Stimulated activated CD8-positive, alpha-beta memory T cell treated with anti-CD3 and anti-CD28 coated beads, Interleukin-4, amount 100 ng/mL, for 4 hours (primary cell): ENCODE measurements around the gene NLGN1.
"Not testable (repeated sequence)": the region's sequence is repeated elsewhere in the genome, so short reads cannot be mapped to it uniquely, and the experiment has no call there.

Experiments used
- DNase-seq, 2 donors: peaks; one replicate each; pipeline ENCODE4 v3.0.0-alpha.2; 2020; ENCODE audit warnings: low read depth in 2 of 2, low spot score in 1 of 2

Gene NLGN1

GRCh38 chr3:173429076-173429475 is 31.5 kb downstream of the NLGN1 start:
- DNase-seq, result no peak

DNA sequence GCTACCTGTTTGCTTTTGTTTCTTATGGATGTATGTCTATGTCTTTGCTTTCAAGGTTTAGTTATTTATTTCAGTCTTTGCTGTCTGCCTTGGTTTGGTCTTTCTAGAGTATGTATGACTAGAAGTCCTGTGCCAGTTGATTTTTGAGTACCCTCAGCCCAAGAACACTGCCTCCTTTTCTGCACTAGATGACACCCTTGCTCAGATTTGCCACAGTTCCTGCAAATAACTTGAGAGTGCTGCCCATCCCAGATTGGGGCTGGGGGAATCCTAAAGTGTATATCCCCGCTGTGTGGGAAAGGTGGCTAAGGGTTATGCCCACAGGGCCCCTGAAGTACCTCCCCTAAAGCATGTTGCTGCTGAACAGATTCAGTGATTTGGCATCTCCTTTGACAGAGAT is 32.0 kb downstream of the NLGN1 start:
- no peak for DNase-seq

GRCh38 chr3:173430576-173430975 is 33.0 kb downstream of the NLGN1 start:
- DNase-seq, result no peak

GRCh38 chr3:173439004-173439403 is 41.5 kb downstream of the NLGN1 start:
- DNase-seq, result no peak

GRCh38 chr3:173440514-173440913 is 43.0 kb downstream of the NLGN1 start:
- DNase-seq, result no peak

DNA sequence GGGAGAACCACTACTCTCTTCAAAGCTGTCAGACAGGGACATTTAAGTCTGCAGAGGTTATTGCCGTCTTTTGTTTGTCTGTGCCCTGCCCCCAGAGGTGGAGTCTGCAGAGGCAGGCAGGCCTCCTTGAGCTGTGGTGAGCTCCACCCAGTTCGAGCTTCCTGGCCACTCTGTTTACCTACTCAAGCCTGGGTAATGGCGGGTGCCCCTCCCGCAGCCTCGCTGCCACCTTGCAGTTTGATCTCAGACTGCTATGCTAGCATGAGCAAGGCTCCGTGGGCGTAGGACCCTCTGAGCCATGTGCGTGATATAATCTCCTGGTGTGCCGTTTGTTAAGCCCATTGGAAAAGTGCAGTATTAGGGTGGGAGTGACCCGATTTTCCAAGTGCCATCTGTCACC is 54.0 kb downstream of the NLGN1 start:
- not testable (repeated sequence) for DNase-seq

DNA sequence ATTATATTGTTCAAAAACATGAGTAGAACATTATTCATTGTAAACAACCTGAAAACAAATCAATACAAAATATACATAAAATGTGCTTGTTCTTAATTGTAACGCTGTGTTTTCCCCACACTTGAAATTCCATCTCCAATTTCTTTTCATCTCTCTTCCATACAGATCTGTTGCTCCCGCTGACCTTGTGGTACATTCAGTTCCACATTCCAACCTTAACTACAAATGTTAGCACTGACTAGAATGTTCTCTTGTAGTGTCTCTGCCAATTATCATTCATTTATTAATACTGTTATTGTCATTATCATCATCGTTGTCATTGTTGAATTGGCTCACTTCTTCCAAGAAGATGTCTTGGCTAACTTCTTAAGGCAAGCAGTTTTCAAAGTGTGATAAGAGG is 65.7 kb downstream of the NLGN1 start:
- no peak for DNase-seq

DNA sequence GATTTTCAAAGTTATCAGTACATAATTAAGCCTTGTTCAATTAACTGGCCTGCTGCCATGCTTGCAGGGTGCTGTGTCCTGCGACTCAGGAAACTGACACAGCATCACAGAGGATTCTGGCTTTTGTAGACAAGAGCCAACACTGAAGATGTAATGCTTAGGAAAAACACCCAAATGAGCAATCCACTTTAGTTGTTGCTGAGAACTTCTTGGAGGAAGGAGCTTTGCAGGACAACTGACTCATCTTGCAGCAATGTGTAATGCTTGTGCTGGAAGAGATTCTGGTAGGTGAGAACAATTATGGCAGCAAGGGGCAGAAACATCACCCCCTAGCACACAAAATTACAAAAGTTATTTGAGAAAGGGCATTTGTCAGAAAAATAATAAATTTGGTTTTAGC is 67.6 kb downstream of the NLGN1 start:
- DNase-seq, result no peak

DNA sequence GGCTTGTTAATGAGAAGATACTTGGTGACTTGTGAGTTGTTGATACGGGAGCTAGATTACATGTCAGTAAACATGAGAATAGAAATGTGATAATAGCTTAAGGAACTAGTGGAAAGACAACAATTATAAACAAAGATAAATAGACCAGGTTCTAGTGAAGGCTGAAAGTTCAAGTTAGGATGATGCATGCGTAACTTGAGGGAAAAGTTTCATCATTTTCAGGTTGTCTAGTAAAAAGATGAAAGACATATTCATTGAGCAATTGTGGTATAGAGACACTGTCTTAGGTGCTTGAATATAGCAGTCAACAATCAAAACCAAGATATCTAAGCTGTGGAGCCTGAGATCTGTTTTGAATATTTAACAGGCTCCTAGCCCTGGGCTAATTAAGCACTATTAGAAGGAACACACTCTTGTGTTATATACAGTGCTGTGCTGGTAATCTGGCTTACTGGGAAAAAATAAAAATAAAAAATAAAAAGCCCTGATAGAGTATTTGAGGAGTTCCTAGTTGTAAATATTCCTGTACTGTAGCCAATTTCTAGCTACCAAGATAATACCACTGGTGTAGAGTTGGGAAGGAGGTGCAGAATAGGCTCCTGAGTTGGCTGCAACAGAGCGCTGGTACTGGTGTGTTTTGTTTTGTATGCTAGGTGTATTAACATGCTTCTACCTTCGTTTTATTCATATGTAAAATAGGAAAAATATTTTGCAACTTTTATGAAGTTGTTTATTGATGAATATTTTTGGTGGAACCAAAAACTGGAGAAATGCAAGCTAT is 68.5 kb downstream of the NLGN1 start:
- no peak for DNase-seq

GRCh38 chr3:173467501-173467900 is 70.0 kb downstream of the NLGN1 start:
- no peak for DNase-seq

- DNase-seq, result no peak
These were observed 75.7 kb downstream of the NLGN1 start for GRCh38 chr3:173473237-173473636.

DNA sequence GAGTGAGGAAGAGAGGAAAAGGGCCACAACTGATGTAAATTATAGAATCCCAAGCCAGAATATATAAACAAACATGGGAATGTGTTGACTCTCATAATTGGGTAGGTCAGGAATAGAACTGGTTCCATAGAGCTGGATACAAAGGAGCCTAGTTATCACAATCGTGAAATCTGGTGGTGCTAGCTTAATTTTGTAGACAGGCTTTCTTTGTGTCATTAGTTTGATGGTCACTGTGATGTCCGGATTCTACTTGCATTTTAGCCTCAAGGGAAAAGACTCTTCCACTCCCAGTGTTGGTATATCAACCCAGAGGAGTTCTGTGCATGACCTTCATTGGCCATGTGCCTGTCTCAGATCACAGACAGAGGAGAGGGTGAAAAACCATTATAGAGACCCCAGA is 81.8 kb downstream of the NLGN1 start:
- no peak for DNase-seq

DNA sequence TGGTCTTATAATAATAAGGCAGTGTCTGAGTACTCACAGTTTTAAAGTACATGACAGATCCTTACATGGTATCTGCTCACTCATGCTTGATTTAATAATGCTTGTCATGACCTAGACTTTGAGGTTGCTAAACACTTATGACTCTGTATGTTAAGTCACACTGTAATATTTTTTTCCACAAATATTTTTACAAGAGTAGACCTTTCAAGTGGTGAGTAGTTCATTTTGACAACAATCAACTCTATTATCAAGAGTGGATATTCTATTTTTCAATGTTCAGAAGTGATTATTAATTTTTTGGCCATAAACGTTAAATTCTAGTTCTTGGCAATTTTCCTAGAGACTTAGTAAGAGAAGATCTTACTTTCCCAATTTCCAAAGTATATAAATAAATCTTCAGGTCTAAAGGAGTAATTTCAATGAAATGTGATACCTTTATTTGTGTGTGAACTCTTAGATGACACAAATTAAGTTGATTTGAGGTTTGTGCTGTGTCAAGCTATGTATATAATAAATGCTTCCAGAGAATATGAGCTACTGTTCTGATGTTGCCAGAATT is 104.5 kb downstream of the NLGN1 start:
- DNase-seq, result no peak

DNA sequence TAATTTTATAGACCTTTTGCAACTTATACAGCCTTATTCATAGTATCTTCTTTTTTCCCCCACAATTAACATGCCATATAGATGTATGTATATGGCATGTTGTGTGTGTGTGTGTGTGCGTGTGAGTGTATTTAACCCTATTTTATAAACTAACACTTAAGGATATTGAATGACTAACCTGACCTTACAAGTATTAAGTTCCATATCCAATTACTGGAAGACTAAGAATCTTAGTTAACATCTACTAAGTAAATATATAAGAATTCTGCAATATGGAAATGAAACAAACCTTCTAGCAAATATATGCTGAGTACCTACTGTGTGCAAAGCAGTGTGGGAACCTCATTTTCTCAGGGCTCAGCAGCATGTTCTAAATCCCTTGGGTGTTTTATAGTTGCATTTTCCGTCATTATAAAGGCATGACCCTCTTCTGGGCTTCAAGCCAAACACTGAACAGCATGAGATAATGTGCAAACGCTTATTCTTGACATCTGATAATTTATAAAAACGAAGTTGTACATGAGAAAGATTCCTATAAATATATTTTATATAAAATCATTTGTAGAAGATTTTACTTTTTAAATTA is 105.5 kb downstream of the NLGN1 start:
- DNase-seq, result no peak

DNA sequence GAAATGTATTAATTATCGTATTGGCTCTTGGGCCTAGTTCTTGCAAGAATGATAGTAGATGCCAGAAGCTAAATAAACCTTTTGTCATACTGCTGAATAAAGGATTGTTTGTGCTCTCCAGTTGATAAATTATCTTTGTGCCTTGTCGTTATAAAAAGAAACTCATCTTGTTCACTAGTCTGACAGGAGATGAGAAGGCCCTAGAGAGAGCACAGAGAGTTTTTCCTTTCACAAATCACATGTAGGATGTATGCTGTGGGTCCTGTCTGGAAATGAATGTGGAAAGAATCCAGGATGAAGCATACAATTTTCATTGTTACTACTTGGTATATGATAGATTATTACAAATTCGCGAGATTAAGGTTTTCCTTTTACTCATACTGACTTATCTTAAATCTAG is 113.0 kb downstream of the NLGN1 start:
- DNase-seq, result no peak

GRCh38 chr3:173513123-173513522 is 115.6 kb downstream of the NLGN1 start:
- no peak for DNase-seq

GRCh38 chr3:173529062-173529711 is 131.6 kb downstream of the NLGN1 start:
- DNase-seq, result no peak

DNA sequence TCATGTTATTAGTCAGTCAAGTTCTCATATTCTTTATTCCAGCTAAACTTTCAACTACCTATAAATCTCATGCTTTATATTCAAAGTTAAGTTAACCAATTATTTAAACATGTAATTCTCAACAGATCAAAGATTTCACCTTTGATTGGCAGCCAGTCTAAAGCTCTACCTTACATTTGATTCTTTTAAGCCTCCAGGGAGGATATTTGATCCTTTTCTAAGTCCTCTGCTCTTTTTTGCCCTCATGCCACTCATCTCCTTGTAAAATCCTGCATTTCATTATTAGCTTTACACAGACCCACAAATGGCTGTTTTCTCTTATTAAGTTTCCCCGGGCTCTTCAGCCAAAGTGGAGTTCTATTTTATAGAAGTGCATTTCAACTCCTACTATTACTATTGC is 134.1 kb downstream of the NLGN1 start:
- DNase-seq, result no peak

- DNase-seq, result no peak
These were observed 140.9 kb downstream of the NLGN1 start for GRCh38 chr3:173538410-173538809.

DNA sequence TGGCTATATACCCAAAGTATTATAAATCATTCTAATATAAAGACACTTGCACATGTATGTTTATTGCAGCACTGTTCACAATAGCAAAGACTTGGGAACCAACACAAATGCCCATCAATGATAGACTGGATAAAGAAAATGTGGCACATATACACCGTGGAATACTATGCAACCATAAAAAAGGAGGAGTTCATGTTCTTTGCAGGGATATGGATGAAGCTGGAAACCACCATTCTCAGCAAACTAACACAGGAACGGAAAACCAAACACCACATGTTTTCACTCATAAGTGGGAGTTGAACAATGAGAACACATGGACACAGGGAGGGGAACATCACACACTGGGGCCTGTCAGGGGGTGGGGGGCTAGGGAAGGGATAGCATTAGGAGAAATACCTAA is 148.0 kb downstream of the NLGN1 start:
- DNase-seq, result not testable (repeated sequence)

- DNase-seq, result no peak
These were observed 149.5 kb downstream of the NLGN1 start for GRCh38 chr3:173547070-173547469.

DNA sequence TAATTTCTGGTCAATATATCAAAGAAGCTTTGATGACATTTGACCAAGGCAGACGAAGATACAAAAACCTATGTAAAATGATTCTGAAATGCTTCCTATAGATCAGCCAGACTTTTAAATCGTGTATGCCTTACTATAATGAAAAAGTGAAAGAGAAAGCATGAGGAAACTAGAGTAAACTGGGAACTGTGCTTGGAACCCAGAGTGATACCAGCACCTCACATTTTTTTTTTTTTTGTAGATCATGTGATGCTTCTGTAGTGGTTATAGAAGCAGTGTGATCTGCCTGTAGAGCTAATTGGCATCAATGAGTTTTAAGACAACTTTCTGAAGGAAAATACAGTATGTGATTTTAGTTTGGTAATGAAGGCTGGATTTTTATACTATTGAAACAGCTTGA is 150.7 kb downstream of the NLGN1 start:
- no peak for DNase-seq
